ENCODE measurements around the gene ITGAX.
"Not testable (repeated sequence)": the region's sequence is repeated elsewhere in the genome, so short reads cannot be mapped to it uniquely, and the experiment has no call there.

The ITGAX gene

GRCh38 chr16:31354394-31355291, at the start of gene ITGAX:
Gene ITGAX (plus strand): TSS chr16:31355176. CDS start chr16:31355255, 79 bp downstream.
- DNase-seq (ENCODE audit: low read depth) = peak; percentile 71

- DNase-seq (ENCODE audit: low read depth) = no peak
Observed at GRCh38 chr16:31305219-31305618, 49.8 kb upstream of the ITGAX start.

GRCh38 chr16:31308381-31308780, 46.6 kb upstream of the ITGAX start:
- not testable (repeated sequence) for DNase-seq (ENCODE audit: low read depth)

GRCh38 chr16:31322500-31322899, 32.5 kb upstream of the ITGAX start:
- DNase-seq (ENCODE audit: low read depth) = no peak

GRCh38 chr16:31323959-31324629, 30.9 kb upstream of the ITGAX start:
- no peak for DNase-seq (ENCODE audit: low read depth)

GRCh38 chr16:31325171-31325570, 29.8 kb upstream of the ITGAX start:
- no peak for DNase-seq (ENCODE audit: low read depth)

- no peak for DNase-seq (ENCODE audit: low read depth)
Observed at GRCh38 chr16:31327646-31328225, 27.2 kb upstream of the ITGAX start.

- no peak for DNase-seq (ENCODE audit: low read depth)
Observed at GRCh38 chr16:31328322-31329052, 26.5 kb upstream of the ITGAX start.

GRCh38 chr16:31329671-31330552, 25.1 kb upstream of the ITGAX start:
- DNase-seq (ENCODE audit: low read depth) = no peak

- no peak for DNase-seq (ENCODE audit: low read depth)
Observed at GRCh38 chr16:31330553-31330890, 24.5 kb upstream of the ITGAX start.

GRCh38 chr16:31331141-31331764, 23.7 kb upstream of the ITGAX start:
- no peak for DNase-seq (ENCODE audit: low read depth)

GRCh38 chr16:31331807-31332301, 23.1 kb upstream of the ITGAX start:
- no peak for DNase-seq (ENCODE audit: low read depth)

- no peak for DNase-seq (ENCODE audit: low read depth)
Observed at GRCh38 chr16:31332544-31332943, 22.4 kb upstream of the ITGAX start.

- no peak for DNase-seq (ENCODE audit: low read depth)
Observed at GRCh38 chr16:31333686-31334649, 21.0 kb upstream of the ITGAX start.

- no peak for DNase-seq (ENCODE audit: low read depth)
Observed at GRCh38 chr16:31334934-31335333, 20.0 kb upstream of the ITGAX start.

GRCh38 chr16:31335431-31335830, 19.5 kb upstream of the ITGAX start:
- no peak for DNase-seq (ENCODE audit: low read depth)

GRCh38 chr16:31338166-31338685, 16.8 kb upstream of the ITGAX start:
- not testable (repeated sequence) for DNase-seq (ENCODE audit: low read depth)

GRCh38 chr16:31344712-31345111, 10.3 kb upstream of the ITGAX start:
- no peak for DNase-seq (ENCODE audit: low read depth)

GRCh38 chr16:31347445-31347844, 7.5 kb upstream of the ITGAX start:
- no peak for DNase-seq (ENCODE audit: low read depth)
